K562 (cell line): Measurements from ENCODE around the gene OSBPL1A. TPM values are rescaled to one million over a fixed set of nuclear protein-coding genes. Genes with fewer than 3 reads are reported as not detected.

ENCODE experiments used
- CEBPB ChIP-seq: fragments of 450-650 bp; IDR thresholded peaks from 2 replicates; pipeline ENCODE4 v1.6.1; 2016; ENCODE audit warnings: missing genetic modification characterization, missing compliant biosample characterization
- DMBX1 ChIP-seq: fragments of 250-450 bp; sonication (Bioruptor Pico); IDR thresholded peaks from 2 replicates; pipeline ENCODE4 v1.8.0; 2022; ENCODE audit warnings: inconsistent platforms, mild to moderate bottlenecking, moderate library complexity, borderline replicate concordance
- HDAC8 ChIP-seq: fragments of 450-650 bp; IDR thresholded peaks from 2 replicates; pipeline ENCODE4 v1.6.1; 2016; ENCODE audit warnings: mild to moderate bottlenecking, missing genetic modification characterization, moderate library complexity, missing compliant biosample characterization
- IRF9 ChIP-seq: fragments of 450-650 bp; IDR thresholded peaks from 2 replicates; pipeline ENCODE4 v1.6.1; 2016; ENCODE audit warnings: missing biosample characterization, missing genetic modification characterization
- MEIS2 ChIP-seq: fragments of 450-650 bp; IDR thresholded peaks from 2 replicates; pipeline ENCODE4 v1.6.1; 2014; ENCODE audit warnings: mild to moderate bottlenecking; ENCODE audit not compliant: partially characterized antibody
- MTA2 ChIP-seq: fragments of 450-650 bp; IDR thresholded peaks from 2 replicates; pipeline ENCODE4 v1.6.1; 2016; ENCODE audit warnings: low read depth
- polyA plus RNA-seq, 8 experiments: library from polyadenylated mRNA; depleted of rRNA in 4 of 8; stranded (reverse) in 5 of 8; unstranded in 3 of 8; fragments of >200 nt; fragmentation: Nextera tagmentation in 2 of 8; fragmentation: Illumina TruSeq in 1 of 8; extraction: Ambion mirVana in 2 of 8; extraction: Trizol in 1 of 8; gene quantifications; 2 replicates each; pipeline versions ENCODE4 v1.2.1 to v1.2.3, GENCODE V29; 2011 to 2014; ENCODE audit warnings: inconsistent platforms in 1 of 8, missing spikeins in 1 of 8
- total RNA-seq, 7 experiments: library from RNA; depleted of rRNA in 6 of 7; stranded (reverse); fragments of >200 nt in 6 of 7; fragmentation: Illumina TruSeq in 2 of 7; extraction: Trizol in 2 of 7; gene quantifications; 2 replicates each; pipeline versions ENCODE4 v1.2.1 to v1.2.3, GENCODE V29; 2011 to 2021; ENCODE audit warnings: low replicate concordance in 1 of 7
- TF ChIP-seq, protein P1 (sequence below): IDR thresholded peaks from 2 replicates; pipeline ENCODE4 v1.6.1; 2011; ENCODE audit warnings: borderline replicate concordance, low read depth, mild to moderate bottlenecking, moderate library complexity, low read length; ENCODE audit not compliant: insufficient read depth, poor library complexity, severe bottlenecking
- TF ChIP-seq, protein P2 (sequence below): fragments of 450-650 bp; conservative IDR thresholded peaks from 2 replicates; pipeline ENCODE4 v1.6.1; 2016; ENCODE audit warnings: missing genetic modification characterization, low read depth, mild to moderate bottlenecking, missing compliant biosample characterization, moderate library complexity

Gene OSBPL1A
- total and polyA plus RNA-seq, 9 of the 15 experiments (the other 6 are each of a cell fraction or from before 2014, with no cell fraction given): 0.40 to 0.49 TPM; not detected in 7

DNA sequence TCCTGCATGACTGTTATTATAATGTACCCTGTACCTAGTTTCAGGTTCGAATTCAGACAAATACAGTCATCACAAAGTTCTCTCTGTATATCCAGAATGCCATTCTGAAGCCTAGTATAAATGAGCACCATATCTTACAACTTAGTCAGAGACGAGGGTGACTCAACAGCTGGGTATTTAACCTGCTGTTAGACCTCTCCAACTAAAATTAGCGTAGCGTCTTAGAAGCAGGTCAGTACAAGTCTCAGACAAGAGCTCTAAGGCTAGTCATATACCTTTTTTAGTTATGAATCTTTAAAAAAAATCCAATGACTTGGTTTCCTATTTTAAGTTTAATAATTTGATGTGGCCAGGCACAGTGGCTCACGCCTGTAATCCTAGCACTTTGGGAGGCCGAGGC lies 184.7 kb downstream of the OSBPL1A start (continued):
- TF ChIP-seq IRF9 (tag): no peak
- no peak for TF ChIP-seq MTA2
- no peak for TF ChIP-seq MEIS2
- no peak for TF ChIP-seq HDAC8
- TF ChIP-seq, protein P1, sequence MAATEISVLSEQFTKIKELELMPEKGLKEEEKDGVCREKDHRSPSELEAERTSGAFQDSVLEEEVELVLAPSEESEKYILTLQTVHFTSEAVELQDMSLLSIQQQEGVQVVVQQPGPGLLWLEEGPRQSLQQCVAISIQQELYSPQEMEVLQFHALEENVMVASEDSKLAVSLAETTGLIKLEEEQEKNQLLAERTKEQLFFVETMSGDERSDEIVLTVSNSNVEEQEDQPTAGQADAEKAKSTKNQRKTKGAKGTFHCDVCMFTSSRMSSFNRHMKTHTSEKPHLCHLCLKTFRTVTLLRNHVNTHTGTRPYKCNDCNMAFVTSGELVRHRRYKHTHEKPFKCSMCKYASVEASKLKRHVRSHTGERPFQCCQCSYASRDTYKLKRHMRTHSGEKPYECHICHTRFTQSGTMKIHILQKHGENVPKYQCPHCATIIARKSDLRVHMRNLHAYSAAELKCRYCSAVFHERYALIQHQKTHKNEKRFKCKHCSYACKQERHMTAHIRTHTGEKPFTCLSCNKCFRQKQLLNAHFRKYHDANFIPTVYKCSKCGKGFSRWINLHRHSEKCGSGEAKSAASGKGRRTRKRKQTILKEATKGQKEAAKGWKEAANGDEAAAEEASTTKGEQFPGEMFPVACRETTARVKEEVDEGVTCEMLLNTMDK: no peak
- TF ChIP-seq, protein P2, sequence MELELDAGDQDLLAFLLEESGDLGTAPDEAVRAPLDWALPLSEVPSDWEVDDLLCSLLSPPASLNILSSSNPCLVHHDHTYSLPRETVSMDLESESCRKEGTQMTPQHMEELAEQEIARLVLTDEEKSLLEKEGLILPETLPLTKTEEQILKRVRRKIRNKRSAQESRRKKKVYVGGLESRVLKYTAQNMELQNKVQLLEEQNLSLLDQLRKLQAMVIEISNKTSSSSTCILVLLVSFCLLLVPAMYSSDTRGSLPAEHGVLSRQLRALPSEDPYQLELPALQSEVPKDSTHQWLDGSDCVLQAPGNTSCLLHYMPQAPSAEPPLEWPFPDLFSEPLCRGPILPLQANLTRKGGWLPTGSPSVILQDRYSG (tag): no peak
- TF ChIP-seq DMBX1 (CRISPR knock-in tag): no peak
- no peak for TF ChIP-seq CEBPB
